Left ventricle myocardium inferior (tissue), 1 donor: Measurements from ENCODE around the gene SYNGR4. TPM values are rescaled to one million over a fixed set of nuclear protein-coding genes. Genes with fewer than 3 reads are reported as not detected.
"Not testable (repeated sequence)": the region's sequence is repeated elsewhere in the genome, so short reads cannot be mapped to it uniquely, and the experiment has no call there.

Source experiments
- DNase-seq: peaks from one replicate; pipeline ENCODE4 v3.0.0-alpha.2; 2020
- H3K27ac ChIP-seq: fragments of 200-600 bp; replicated peaks from 2 replicates; pipeline ENCODE4 v1.8.0; 2021
- H3K27me3 ChIP-seq: fragments of 200-600 bp; 2 replicates; pipeline ENCODE4 v1.8.0; 2021; ENCODE audit warnings: low read depth
- H3K36me3 ChIP-seq: fragments of 200-600 bp; 2 replicates; pipeline ENCODE4 v1.8.0; 2021
- H3K4me1 ChIP-seq: fragments of 200-600 bp; 2 replicates; pipeline ENCODE4 v1.8.0; 2021
- H3K4me3 ChIP-seq: fragments of 200-600 bp; 2 replicates; pipeline ENCODE4 v1.8.0; 2021; ENCODE audit warnings: mild to moderate bottlenecking, moderate library complexity
- H3K9me3 ChIP-seq: fragments of 200-600 bp; replicated peaks from 2 replicates; pipeline ENCODE4 v1.8.0; 2021
- CTCF ChIP-seq: fragments of 200-600 bp; IDR thresholded peaks from 2 replicates; pipeline ENCODE4 v1.8.0; 2021; ENCODE audit warnings: antibody characterized with exemption, mild to moderate bottlenecking, borderline replicate concordance
- intact Hi-C: fragments of 100-400 bp; cut with micrococcal nuclease; formaldehyde crosslinking; loops from one replicate; pipeline ENCODE4 v1.11.0; 2022
- total RNA-seq: library from RNA; stranded (reverse); fragmentation: NEBNext Ultra II Directional; extraction: Animal tissue kit (Norgen Biotek cat#: 25700); gene quantifications from one replicate; pipeline ENCODE4 v1.2.1, GENCODE V29; 2021
- donor health status: DM: no; HTN: yes; CAD: no; lungs with severe emphysema.

SYNGR4 gene
- total RNA-seq, 1 donor from 2014 or later = not detected

- Histone ChIP-seq H3K4me3 (peak overlapping the region; percentile 98), H3K36me3 (peaks cover 41% of the 10 kb centered on the region), H3K9me3 (no peaks in the 10 kb centered on the region), H3K27ac (peak overlapping the region; percentile 90), H3K27me3 (peaks cover 36% of the 10 kb centered on the region), H3K4me1 (peaks cover 35% of the 10 kb centered on the region)
- peak; percentile 64 for DNase-seq
- peak; percentile 80 for TF ChIP-seq CTCF
- intact Hi-C loops = no loop called here
These were observed 26.3 kb downstream of the SYNGR4 start for GRCh38 chr19:48390188-48391099.

- Histone ChIP-seq H3K4me1 (peaks cover 35% of the 10 kb centered on the region), H3K27ac (peak within 1 kb of the TSS; percentile 90), H3K4me3 (peak within 1 kb of the TSS; percentile 98), H3K36me3 (peaks cover 32% of the 10 kb centered on the region), H3K27me3 (peaks cover 45% of the 10 kb centered on the region), H3K9me3 (no peaks in the 10 kb centered on the region)
- intact Hi-C loops = no loop called here
- DNase-seq = peak; percentile 75
- peak; percentile 93 for TF ChIP-seq CTCF
These were observed 27.2 kb downstream of the SYNGR4 start, which contains the start of gene KDELR1 for GRCh38 chr19:48391100-48392005. Gene KDELR1, minus strand, starts transcription at chr19:48391551. Its CDS starts 193 bp downstream, at chr19:48391358.

- peaks cover 26% of the 10 kb centered on the region for H3K36me3 ChIP-seq
- H3K9me3 ChIP-seq, H3K4me3 ChIP-seq, intact Hi-C loops, DNase-seq, H3K27ac ChIP-seq: not testable (repeated sequence)
- H3K4me1 ChIP-seq = peaks cover 35% of the 10 kb centered on the region
- peaks cover 51% of the 10 kb centered on the region for H3K27me3 ChIP-seq
These were observed 27.8 kb downstream of the SYNGR4 start for GRCh38 chr19:48392006-48392344.

- no peak overlapping the region for H3K27ac ChIP-seq
- intact Hi-C loops = no loop called here
- peaks cover 16% of the 10 kb centered on the region for H3K36me3 ChIP-seq
- TF ChIP-seq CTCF = no peak
- H3K9me3 ChIP-seq = no peaks in the 10 kb centered on the region
- DNase-seq = no peak
- H3K27me3 ChIP-seq = peaks cover 62% of the 10 kb centered on the region
- H3K4me1 ChIP-seq = peaks cover 44% of the 10 kb centered on the region
- no peak overlapping the region for H3K4me3 ChIP-seq
These were observed 28.8 kb downstream of the SYNGR4 start for GRCh38 chr19:48392860-48393558.

- H3K27ac ChIP-seq = no peak within 1 kb of the TSS
- peak within 1 kb of the TSS; percentile 41 for H3K4me3 ChIP-seq
- H3K9me3 ChIP-seq = no peaks in the 10 kb centered on the region
- DNase-seq = no peak
- TF ChIP-seq CTCF = no peak
- peaks cover 64% of the 10 kb centered on the region for H3K27me3 ChIP-seq
- H3K36me3 ChIP-seq = peaks cover 8% of the 10 kb centered on the region
- intact Hi-C loops = no loop called here
- peaks cover 46% of the 10 kb centered on the region for H3K4me1 ChIP-seq
These were observed 29.6 kb downstream of the SYNGR4 start, which contains the start of gene GRIN2D for GRCh38 chr19:48393559-48394330. Gene GRIN2D, plus strand, starts transcription at chr19:48393668. Its CDS starts 4,725 bp downstream, at chr19:48398393.
